Middle frontal gyrus (tissue), 1 donor: Measurements from ENCODE around the gene CORO2A.

Experiments
- DNase-seq: peaks from one replicate; pipeline ENCODE4 v3.0.0-alpha.2; 2015; ENCODE audit warnings: low spot score; ENCODE audit errors: extremely low spot score

CORO2A gene, protein sequence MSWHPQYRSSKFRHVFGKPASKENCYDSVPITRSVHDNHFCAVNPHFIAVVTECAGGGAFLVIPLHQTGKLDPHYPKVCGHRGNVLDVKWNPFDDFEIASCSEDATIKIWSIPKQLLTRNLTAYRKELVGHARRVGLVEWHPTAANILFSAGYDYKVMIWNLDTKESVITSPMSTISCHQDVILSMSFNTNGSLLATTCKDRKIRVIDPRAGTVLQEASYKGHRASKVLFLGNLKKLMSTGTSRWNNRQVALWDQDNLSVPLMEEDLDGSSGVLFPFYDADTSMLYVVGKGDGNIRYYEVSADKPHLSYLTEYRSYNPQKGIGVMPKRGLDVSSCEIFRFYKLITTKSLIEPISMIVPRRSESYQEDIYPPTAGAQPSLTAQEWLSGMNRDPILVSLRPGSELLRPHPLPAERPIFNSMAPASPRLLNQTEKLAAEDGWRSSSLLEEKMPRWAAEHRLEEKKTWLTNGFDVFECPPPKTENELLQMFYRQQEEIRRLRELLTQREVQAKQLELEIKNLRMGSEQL

DNA sequence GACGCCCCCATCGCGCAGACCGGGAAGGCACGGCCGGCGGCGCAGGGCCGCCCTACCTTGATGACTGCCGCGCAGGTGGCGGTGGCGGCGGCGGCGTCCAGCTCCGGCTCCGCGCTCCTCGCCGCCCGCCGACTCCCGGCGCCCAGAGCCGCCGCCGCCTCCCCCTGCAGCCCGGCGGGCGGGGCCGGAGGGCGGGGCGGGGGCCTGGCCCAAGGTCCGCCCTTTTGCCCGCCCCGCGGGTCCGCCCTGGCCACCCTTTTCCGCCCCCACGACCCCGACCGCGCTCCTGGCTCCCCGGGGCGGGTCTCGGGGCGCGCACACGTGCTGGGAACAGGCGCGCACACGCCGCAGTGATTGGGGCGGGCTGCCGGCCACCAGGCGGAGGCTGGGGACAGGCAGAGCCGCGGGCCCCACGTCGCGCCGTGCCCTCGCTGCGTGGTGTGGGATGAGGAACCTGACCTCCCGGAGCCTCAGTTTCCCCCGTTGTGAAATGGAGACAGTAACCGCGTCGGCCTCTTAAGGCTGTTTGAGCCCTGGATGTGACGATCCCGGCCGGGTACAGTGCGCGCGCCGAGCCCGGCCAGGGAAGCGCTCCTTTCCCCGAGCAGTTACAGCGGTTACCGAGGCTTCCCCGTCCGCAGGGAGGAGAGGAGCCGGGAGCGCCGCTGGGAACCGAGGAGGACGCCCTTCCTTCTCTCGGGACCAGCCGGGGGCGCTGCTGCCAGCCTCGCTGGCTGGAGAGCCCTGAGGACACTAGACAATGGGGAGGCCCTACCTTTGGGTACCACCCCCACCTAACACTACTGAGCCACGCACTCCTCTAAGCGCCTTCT, at the start of gene CORO2A:
Gene CORO2A (minus strand): TSS at position 135 of the 833 bp plus-strand sequence. CDS start 34,977 bp downstream, outside the sequence.
- peak; percentile 37 for DNase-seq

DNA sequence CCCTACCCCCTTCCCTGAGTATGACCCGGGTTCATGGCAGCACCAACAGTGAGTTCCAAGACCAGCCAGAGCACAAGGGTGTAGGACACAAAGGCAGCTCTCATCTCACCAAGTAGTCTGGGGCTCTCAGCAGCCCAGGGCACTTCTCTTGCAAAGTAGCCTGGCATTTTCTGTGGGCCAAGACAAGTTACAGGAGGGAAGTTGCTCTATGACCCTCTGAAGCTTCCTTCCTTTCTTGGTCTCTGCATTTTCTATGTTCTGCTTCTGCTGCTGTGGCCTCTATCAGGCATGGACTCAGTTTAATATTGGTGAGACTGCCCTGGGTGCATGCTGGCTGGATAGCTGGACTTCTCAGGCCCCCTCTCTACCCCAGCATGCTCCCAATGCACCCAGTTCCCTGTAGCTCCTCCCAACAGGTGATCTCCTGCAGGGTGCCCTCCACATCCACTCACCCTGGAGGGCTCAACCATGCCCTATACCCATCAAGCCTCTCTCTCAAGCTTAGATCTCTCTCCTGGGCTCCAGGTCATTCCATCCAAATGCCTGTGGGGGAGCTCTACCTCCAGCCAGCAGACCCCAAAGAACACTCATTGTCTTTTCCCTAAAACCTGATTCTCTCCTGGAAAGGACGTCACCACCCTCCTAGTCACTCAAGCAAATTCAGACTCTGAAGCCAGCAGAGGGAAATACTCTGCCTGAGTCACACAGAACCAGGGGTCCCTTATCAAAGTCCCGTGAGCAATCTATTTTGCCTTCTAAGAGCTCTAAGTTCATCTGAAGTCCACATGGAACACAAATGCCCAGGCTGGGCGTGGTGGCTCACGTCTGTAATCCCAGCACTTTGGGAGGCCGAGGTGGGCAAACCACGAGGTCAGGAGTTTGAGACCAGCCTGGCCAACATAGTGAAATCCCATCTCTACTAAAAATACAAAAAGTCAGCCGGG, 49.2 kb upstream of the CORO2A start:
- DNase-seq = no peak

DNA sequence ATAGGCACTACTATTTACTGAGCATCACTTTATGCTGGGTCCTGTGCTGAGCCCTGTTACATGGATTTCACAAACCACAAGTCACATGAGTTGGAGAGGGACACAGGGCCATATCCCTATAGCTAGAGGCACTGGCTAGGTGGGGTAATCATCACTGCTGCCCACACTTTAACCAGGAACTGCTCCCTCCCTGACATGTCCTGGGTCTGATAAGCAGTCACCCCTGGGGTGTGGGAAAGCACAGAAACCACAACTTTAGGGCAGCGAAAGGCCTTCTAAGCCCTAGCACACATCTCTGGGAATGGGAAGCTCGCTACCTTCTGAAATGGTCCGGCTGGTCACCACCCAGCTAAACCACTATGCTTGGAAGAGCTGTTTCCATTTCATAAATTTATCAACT, 48.0 kb upstream of the CORO2A start:
- DNase-seq = no peak

DNA sequence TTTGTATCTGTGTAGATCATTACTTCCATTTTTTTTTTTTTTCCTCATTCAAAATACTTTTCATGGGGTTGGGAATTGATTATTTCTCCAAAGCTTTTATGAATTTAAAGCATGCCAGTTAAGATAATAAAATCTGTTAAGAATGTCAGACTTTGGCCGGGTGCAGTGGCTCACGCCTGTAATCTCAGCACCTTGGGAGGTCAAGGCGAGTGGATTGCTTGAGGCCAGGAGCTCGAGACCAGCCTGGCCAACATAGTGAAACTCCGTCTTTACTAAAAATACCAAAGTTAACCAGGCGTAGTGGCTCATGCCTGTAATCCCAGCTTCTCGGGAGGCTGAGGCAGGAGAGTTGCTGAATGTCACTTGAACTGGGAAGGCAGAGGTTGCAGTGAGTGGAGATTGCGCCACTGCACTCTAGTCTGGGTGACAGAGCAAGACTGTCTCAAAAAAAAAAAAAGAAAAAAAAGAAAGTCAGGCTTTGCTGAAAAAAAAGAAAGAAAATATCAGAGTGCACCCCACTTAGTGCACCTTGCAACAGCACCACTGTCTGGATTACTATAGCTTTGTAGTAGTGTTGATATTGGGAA, 44.6 kb upstream of the CORO2A start:
- no peak for DNase-seq

DNA sequence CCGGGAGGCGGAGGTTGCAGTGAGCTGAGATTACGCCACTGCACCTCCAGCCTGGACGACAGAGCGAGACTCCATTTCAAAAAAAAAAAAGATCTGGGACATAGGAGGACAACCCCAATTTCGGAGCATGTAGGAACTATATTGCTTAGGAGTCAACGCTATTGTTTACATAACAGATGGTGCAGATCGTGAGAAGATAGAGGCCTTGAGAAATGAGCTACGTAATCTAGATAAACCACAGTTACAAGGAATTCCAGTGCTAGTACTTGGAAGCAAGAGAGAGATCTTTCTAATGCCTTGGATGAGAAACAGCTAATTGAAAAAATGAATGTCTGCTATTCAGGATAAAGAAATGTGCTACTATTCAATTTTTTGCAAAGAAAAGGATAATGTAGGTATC, 42.7 kb upstream of the CORO2A start:
- DNase-seq = no peak

DNA sequence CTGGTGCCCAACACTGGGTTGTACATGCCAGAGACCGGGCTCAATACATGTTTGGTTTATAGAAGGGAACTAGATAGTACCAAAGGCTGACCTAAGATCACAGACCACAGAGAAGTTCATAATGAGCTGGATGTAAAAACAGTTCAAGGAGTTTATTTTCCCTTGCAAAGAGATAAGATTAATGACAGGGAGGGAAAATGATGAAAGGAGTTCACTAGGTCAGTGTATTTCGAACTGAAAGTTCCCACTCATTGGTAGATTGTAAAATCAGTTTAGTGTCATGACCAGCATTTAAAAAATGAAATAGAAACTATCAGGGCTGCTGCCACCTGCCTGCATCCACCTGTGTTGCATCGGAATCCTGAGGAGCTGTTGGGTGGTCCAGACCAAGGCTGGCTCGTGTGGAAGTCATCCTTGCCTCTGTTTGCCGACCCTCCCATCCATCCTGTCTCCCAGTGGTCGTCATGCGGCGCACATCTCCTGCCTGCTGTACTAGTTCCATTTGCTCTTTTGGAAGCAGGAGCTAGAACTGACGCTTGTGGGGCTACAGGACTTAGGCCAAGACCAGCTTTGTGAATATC, 41.9 kb upstream of the CORO2A start:
- no peak for DNase-seq

DNA sequence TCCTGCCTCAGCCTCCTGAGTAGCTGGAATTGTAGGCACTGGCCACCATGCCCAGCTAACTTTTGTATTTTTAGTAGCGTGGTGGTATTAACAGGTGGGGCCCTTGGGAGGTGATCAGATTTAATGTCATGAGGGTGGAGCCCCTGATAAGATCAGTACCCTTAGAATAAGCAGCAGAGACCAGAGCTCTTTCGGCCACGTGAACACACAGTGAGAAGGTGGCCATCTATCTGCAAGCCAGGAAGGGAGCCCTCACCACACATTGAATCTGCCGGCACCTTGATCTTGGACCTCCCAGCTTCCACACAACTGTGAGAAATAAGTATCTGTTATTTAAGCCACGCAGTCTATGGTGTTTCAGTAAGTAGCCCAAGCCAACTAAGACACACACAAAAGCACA, 40.5 kb upstream of the CORO2A start:
- no peak for DNase-seq

DNA sequence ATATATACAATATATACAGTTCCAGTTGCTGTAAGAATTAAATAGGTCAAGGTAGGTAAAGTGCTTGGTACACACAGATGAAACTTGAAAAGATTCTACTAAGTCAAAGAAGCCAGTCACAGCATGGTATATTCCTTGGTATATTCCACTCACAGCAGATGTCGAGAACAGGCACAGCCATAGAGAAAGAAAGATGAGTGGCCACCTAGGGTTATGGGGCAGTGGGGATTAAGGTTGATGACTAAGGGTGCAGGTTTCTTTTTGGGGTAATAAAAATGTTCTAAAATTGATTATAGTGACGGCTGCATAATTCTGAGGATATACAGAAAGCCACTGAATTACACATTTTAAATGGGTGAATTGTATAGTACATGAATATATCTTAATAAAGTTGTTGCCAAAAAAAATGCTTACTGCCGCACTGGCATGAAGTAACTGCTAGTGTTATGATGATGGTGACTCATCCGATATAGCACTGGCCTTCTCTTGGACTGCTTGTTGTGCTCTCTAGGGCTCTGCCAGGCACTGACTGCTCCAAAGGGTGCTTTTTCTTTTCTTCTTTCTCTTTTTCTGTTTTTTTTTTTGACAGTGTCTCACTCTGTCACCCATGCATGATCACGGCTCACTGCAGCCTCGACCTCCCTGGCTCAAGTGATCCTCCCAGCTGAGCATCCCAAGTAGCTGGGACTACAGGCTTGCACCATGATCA, 39.5 kb upstream of the CORO2A start:
- DNase-seq = no peak

DNA sequence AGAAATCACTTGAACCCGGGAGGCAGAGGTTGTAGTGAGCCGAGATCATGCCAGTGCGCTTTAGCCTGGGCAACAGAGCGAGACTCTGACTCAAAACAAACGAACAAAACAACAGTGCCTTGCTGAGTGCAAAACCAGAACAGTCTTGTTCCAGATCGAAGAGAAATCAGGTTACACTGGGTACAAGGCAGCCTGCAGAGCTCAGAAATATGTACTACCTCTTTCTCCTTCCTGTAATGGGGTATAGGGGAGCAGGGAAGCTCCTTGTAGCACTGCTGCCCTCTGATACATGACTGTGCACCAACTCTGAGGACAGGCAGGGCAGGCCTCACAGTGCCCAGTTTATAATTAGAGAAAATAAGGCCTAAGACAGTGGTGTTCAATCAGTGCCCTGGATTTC, 38.4 kb upstream of the CORO2A start:
- DNase-seq = no peak

DNA sequence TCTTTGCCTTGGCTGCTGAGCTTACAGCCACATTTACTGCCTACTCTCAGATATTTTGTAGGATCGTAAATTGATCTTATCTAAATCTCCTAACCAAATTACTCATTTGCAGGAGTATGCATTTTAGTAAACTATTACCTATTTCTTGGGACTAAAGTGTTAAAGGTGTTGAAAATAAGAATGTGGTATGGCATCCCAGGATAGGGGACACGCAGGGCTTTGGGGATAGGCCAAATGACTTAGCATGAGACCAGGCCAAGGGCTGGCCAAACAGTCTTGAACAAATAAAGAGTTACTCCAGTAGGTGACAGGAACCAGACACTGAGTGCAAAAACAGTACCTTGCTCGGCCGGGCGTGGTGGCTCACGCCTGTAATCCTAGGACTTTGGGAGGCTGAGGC, 37.9 kb upstream of the CORO2A start:
- no peak for DNase-seq

DNA sequence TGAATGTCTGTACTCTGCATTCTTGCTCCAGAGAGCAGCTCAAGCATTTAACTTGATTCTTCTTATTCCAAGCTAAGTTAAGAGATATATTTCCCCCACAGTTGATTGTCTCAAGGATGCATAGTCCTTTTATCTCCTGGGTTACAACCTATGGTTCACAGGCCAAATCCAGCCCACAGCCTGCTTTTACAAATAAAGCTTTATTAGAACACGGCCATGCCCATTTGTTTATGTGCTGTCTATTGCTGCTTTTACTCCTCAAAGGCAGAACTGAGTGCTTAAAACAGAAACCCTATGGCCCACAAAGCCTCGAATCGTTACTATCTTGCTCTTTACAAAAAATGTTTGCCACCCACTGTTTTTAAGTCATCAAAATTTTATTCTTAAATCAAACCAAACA, 37.2 kb upstream of the CORO2A start:
- DNase-seq = no peak

DNA sequence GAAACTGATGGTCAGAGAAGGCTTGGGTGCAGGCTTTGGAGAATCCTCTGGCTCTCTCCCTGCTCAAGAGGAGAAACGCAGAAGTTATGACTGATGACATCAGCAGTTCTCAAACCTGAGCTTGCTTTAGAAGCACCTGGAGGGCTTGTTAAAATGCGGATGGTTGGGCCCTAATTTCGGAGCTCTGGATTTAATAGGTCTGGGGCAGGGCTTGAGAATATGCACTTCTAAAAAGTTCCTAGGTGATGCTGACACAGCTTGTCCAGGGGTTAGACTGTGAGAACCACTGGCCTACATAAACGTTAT, 36.6 kb upstream of the CORO2A start:
- no peak for DNase-seq

DNA sequence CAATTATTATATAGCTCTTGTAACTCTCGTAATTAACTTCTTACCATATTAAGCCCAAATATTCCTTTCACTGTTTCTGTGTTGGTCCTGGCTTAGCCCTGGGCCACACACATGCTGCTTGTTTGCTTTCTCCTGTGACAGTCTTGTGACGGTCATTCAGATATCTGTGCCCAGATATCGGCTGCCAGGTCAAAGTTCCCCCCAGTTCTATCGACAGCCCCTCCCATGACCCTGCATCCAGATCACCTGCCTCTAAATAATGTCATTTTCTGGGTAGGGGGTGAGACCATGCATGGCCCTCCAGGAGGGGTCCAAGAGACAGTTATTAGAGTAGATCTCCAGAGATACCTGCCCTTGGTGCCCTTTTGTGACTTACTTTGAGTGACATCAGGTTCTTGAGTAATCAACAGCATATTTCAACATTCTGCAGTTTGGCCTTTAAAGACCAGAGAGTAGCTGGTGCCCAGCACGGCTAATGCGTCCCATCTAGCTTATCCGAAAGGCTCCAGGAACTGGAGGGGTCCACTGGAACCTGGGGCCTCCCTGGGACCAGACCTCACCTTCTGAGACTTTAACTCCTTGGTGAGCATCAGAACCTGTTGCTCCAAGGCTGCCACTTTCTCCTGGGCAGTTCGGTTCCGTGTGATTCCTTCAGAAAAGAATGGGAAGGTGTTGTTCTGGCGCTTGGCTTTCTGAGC, 36.1 kb upstream of the CORO2A start:
- DNase-seq = no peak

DNA sequence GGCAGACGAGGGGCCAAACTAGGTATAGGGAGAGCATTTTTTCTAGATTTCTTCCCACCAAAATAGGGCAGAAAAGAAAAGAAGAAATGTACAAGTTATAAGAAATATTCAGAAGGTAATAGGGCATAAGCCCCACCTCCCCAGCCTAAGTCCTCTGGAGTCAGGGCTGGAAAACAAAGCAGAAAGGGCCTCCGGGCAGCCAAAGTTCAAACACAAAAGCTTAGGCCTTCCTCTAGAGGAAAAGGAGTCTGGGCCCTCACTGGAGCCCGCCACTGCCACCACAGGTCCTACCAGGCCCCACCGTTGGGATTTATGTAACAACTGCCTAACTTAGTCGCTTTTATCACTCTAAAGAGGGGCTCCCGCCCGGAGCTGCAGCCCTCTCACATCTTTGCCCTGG, 35.4 kb upstream of the CORO2A start:
- no peak for DNase-seq

DNA sequence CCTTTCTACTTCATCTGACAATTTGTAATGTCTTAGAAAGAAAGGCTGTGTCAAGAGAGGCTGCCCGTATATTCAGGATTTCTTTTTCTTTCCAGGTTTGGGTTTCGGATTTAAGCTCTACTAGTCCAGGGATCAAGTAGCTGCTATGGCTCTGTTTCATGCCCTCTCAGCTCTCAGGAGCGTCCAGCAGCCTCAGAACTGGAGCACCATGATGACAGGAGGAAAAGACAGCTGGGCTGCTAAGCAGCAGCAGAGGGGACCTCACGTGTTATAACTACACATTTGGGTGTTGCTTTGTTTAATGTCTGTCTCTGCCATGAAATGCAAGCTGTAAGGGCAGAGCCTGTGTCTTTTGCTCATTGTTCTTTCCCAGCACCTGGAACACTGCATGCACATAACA, 34.5 kb upstream of the CORO2A start:
- DNase-seq = no peak

DNA sequence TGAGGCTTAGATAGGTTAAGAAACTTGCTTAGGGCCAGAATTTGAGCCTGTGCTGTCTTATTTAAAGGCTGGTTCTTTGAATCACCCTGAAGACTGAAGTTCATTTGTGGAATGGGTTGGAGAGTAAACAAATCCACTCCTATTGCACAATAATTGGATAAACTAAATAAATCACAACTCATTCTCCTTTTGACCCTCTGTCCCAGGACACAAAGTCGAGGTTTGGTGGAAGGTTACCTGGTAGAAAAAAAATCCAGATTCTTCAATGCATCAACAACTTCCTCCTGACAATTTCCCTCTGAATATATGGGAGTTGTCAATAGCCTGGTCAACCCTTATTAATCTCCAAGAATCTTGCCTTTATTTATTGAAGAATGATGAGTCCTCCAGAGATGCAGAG, 34.1 kb upstream of the CORO2A start:
- no peak for DNase-seq

DNA sequence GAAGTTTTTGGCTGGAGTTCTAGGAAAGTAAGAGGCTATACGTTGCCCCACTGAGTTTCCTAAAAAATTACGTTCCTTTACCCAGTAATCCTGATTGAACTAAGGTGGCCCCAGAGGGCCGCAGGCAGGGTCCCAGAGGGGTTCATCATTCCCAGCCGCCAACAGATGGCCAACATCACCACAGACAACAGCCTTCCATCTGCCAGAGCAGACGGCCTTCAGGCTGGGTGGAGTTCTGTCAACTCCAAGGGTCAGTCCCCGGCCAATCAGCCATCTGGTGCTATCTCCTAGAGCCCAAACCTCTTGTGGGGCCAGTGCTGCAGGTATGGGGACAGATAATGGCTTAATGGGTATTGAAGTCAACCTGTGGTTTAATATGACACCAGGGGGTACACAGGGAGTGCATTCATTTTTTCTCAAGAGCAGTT, 32.6 kb upstream of the CORO2A start:
- DNase-seq = no peak

DNA sequence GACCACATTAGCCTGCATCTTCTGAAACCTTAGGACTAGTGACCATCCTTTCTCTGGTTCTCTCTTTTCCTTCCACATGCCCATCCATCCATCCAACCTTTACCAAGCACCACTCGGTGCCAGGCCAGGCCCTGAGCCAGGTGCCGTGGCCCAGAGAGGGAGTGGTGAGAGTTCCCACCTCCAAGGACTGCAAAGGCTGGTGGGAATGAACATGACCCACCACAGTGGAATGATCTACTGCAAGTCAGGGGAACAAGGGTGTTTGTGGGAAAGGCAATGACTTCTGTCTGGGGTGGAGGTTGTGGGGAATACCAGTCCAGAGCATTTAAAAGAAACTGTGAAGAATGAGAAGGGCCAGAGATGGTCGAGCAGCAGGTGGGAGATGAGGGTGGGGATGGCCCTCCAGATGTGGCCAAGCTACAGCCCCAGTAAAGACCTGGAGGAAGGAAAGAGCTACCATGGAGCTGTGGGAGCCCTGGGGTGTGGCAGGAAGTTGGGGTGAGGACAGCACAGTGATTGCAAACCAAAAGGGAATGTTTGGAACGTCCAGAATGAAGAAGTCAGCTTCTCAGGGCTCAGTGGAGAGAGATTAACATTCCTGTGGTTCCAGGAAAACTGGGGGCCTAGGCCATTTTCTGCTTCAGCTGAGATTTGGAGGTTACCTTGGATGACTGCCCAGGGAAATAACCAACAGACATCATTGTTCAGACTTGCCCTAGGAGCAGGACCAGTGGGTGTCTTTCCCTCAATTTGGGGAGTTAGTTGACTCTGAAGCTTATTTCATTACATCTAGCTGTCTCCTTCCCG, 30.7 kb upstream of the CORO2A start:
- DNase-seq = no peak

DNA sequence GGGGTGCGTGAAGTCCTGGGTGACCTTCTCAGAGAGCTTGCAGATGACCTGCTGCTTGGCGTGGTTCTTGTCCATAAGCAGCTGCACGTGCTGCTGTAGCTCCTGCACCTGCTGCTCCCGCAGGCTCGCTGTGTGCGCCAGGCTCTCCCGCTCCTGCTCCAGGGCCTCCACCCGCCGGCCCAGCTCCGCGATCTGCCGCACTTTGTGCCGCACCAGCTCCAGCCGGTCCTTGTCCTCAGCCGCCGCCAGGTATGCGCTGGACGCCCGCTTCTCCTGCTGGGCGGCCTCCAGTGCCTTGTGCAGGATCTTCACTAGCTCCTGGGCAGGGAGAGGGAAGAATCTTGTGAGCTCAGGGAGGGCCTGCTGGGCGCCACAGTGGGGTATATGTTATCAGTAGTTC, 28.5 kb upstream of the CORO2A start:
- DNase-seq = no peak
